Measurements from ENCODE around the gene WDR37.
"Not testable (repeated sequence)": the region's sequence is repeated elsewhere in the genome, so short reads cannot be mapped to it uniquely, and the experiment has no call there.

WDR37 gene

GRCh38 chr10:1118318-1118717 is 62.1 kb downstream of the WDR37 start:
- H3K4me1 ChIP-seq (ENCODE audit: control insufficient read depth in 2 of 2, insufficient read depth in 1 of 2, low read depth in 1 of 2, low read length in 2 of 2); H3K27me3 ChIP-seq (ENCODE audit: control insufficient read depth in 3 of 3, insufficient read depth in 3 of 3, low read depth in 1 of 3, low read length in 3 of 3); H2BK12ac ChIP-seq (ENCODE audit: low read length); H3K79me1 ChIP-seq (ENCODE audit: low read depth, low read length); H3K4me3 ChIP-seq (ENCODE audit: low read length in 2 of 2); H2BK5ac ChIP-seq (ENCODE audit: low read length); H2AFZ ChIP-seq (ENCODE audit: low read length); H3K27ac ChIP-seq (replicated peaks; ENCODE audit: low read length); H4K8ac ChIP-seq (ENCODE audit: low read depth, low read length); H3K9me3 ChIP-seq (replicated peaks in 1 of 2; ENCODE audit: control insufficient read depth in 2 of 2, insufficient read depth in 1 of 2, low read depth in 1 of 2, low read length in 2 of 2); H3K18ac ChIP-seq (ENCODE audit: low read length); DNase-seq (ENCODE audit: low spot score); H3K4ac ChIP-seq (ENCODE audit: low read length); H3K9ac ChIP-seq (ENCODE audit: low read depth, low read length, poor library complexity); H3K23ac ChIP-seq (ENCODE audit: low read depth, low read length, poor library complexity); H3K14ac ChIP-seq (ENCODE audit: low read length); H2AK5ac ChIP-seq (ENCODE audit: low read depth, low read length); H2BK15ac ChIP-seq (ENCODE audit: low read length); H4K91ac ChIP-seq (ENCODE audit: low read depth, low read length, poor library complexity); H2BK120ac ChIP-seq (ENCODE audit: low read depth, low read length); H3K4me2 ChIP-seq (ENCODE audit: insufficient read depth, low read length, poor library complexity, severe bottlenecking): not testable (repeated sequence)
- H3K36me3 ChIP-seq (replicated peaks in 1 of 2; ENCODE audit: control insufficient read depth in 2 of 2, insufficient read depth in 2 of 2, low read length in 2 of 2), result peaks cover 13 to 89% of the 10 kb centered on the region in 2 donors
- no CpG with 5 or more reads among the region's 6 CpGs for WGBS, 2 donors (ENCODE audit: extremely low coverage in 2 of 2, insufficient read length in 2 of 2, insufficient replicate concordance in 1 of 2)

DNA sequence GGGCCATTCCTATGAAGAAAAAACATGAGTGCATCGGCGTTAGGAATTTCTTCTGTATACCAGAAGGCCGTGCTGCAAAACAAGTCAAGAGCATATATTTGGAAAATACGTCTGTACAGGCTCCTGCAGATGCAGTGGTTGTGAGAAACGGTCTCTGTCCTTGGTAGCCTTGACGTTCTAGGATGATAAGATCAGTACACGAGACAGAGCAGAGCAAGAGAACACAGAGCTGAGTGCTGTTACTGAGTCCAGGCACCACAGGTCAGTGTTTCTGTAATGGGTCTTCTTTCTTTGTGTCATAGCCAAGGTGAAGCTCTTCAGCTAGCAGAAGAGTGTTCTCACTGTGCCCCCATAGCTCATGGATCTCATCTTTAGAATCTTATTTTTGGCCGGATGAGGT is 62.8 kb downstream of the WDR37 start:
- Histone ChIP-seq H3K36me3 (replicated peaks in 1 of 2; ENCODE audit: control insufficient read depth in 2 of 2, insufficient read depth in 2 of 2, low read length in 2 of 2) (peaks cover 14 to 92% of the 10 kb centered on the region in 2 donors), H2AK5ac (ENCODE audit: low read depth, low read length) (no peak overlapping the region)

DNA sequence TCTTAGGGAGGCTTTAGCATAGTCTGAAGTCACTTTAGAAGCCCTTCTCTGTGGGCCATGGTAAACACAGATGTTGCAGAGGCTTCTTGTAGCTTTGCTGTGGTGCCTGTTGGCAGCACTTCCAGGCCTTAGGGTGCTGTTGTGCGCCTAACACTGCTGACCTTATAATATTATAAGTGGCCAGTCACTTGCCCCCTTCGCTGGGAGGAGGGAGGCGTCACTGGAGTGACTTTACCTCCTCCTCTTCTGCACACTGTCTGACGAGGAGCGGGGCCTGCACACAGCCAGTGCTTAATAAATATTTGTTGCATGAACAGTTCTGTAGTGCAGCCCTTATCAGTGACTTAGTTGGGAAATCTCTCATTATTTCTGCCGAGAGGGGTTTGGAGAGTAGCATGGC is 63.3 kb downstream of the WDR37 start:
- Histone ChIP-seq H3K27ac (replicated peaks; ENCODE audit: low read length) (no peak overlapping the region), H3K4me2 (ENCODE audit: insufficient read depth, low read length, poor library complexity, severe bottlenecking) (no peak overlapping the region), H3K36me3 (replicated peaks in 1 of 2; ENCODE audit: control insufficient read depth in 2 of 2, insufficient read depth in 2 of 2, low read length in 2 of 2) (peaks cover 16 to 93% of the 10 kb centered on the region in 2 donors), H2BK15ac (ENCODE audit: low read length) (no peak overlapping the region), H3K27me3 (ENCODE audit: control insufficient read depth in 3 of 3, insufficient read depth in 3 of 3, low read depth in 1 of 3, low read length in 3 of 3) (no peaks in the 10 kb centered on the region), H3K4me3 (ENCODE audit: low read length in 2 of 2) (no peak overlapping the region), H3K23ac (ENCODE audit: low read depth, low read length, poor library complexity) (no peak overlapping the region), H3K4ac (ENCODE audit: low read length) (no peak overlapping the region), H2AFZ (ENCODE audit: low read length) (no peak overlapping the region), H3K14ac (ENCODE audit: low read length) (no peak overlapping the region), H3K9ac (ENCODE audit: low read depth, low read length, poor library complexity) (no peak overlapping the region), H3K4me1 (ENCODE audit: control insufficient read depth in 2 of 2, insufficient read depth in 1 of 2, low read depth in 1 of 2, low read length in 2 of 2) (peaks cover 0 to 4% of the 10 kb centered on the region in 2 donors), H3K9me3 (replicated peaks in 1 of 2; ENCODE audit: control insufficient read depth in 2 of 2, insufficient read depth in 1 of 2, low read depth in 1 of 2, low read length in 2 of 2) (peaks cover 0 to 2% of the 10 kb centered on the region in 2 donors), H2BK12ac (ENCODE audit: low read length) (no peak overlapping the region), H2AK5ac (ENCODE audit: low read depth, low read length) (no peak overlapping the region), H3K79me1 (ENCODE audit: low read depth, low read length) (peaks cover 2% of the 10 kb centered on the region), H4K8ac (ENCODE audit: low read depth, low read length) (no peak overlapping the region), H4K91ac (ENCODE audit: low read depth, low read length, poor library complexity) (no peak overlapping the region), H2BK120ac (ENCODE audit: low read depth, low read length) (no peak overlapping the region), H2BK5ac (ENCODE audit: low read length) (no peak overlapping the region), H3K18ac (ENCODE audit: low read length) (no peak overlapping the region)
- WGBS, 2 donors (ENCODE audit: extremely low coverage in 2 of 2, insufficient read length in 2 of 2, insufficient replicate concordance in 1 of 2), result no CpG with 5 or more reads among the region's 6 CpGs
- no peak for DNase-seq (ENCODE audit: low spot score)

More for the DNA sequence above, 62.8 kb downstream of the WDR37 start:
- no peak overlapping the region for H2BK120ac ChIP-seq (ENCODE audit: low read depth, low read length)
- no peak overlapping the region for H3K4me2 ChIP-seq (ENCODE audit: insufficient read depth, low read length, poor library complexity, severe bottlenecking)
- H3K9me3 ChIP-seq (replicated peaks in 1 of 2; ENCODE audit: control insufficient read depth in 2 of 2, insufficient read depth in 1 of 2, low read depth in 1 of 2, low read length in 2 of 2), result peaks cover 0 to under 1% of the 10 kb centered on the region in 2 donors
- H3K79me1 ChIP-seq (ENCODE audit: low read depth, low read length), result peaks cover 1% of the 10 kb centered on the region
- DNase-seq (ENCODE audit: low spot score), result no peak
- no peak overlapping the region for H3K23ac ChIP-seq (ENCODE audit: low read depth, low read length, poor library complexity)
- WGBS, 2 donors (ENCODE audit: extremely low coverage in 2 of 2, insufficient read length in 2 of 2, insufficient replicate concordance in 1 of 2), result no CpG with 5 or more reads among the region's 8 CpGs
- H2AFZ ChIP-seq (ENCODE audit: low read length), result no peak overlapping the region
- H3K4ac ChIP-seq (ENCODE audit: low read length), result no peak overlapping the region
- H3K27me3 ChIP-seq (ENCODE audit: control insufficient read depth in 3 of 3, insufficient read depth in 3 of 3, low read depth in 1 of 3, low read length in 3 of 3), result no peaks in the 10 kb centered on the region
- H2BK5ac ChIP-seq (ENCODE audit: low read length), result no peak overlapping the region
- H4K8ac ChIP-seq (ENCODE audit: low read depth, low read length), result no peak overlapping the region
- H3K14ac ChIP-seq (ENCODE audit: low read length), result no peak overlapping the region
- H2BK12ac ChIP-seq (ENCODE audit: low read length), result no peak overlapping the region
- no peak overlapping the region for H3K18ac ChIP-seq (ENCODE audit: low read length)
- H3K4me1 ChIP-seq (ENCODE audit: control insufficient read depth in 2 of 2, insufficient read depth in 1 of 2, low read depth in 1 of 2, low read length in 2 of 2), result peaks cover 0 to 4% of the 10 kb centered on the region in 2 donors
- no peak overlapping the region for H3K27ac ChIP-seq (replicated peaks; ENCODE audit: low read length)
- no peak overlapping the region for H3K9ac ChIP-seq (ENCODE audit: low read depth, low read length, poor library complexity)
- no peak overlapping the region for H3K4me3 ChIP-seq (ENCODE audit: low read length in 2 of 2)
- H4K91ac ChIP-seq (ENCODE audit: low read depth, low read length, poor library complexity), result no peak overlapping the region
- H2BK15ac ChIP-seq (ENCODE audit: low read length), result no peak overlapping the region

- Histone ChIP-seq H3K4me1 (ENCODE audit: control insufficient read depth in 2 of 2, insufficient read depth in 1 of 2, low read depth in 1 of 2, low read length in 2 of 2) (peaks cover 0 to 2% of the 10 kb centered on the region in 2 donors), H3K4ac (ENCODE audit: low read length) (no peak overlapping the region), H3K9ac (ENCODE audit: low read depth, low read length, poor library complexity) (no peak overlapping the region), H3K14ac (ENCODE audit: low read length) (no peak overlapping the region), H4K8ac (ENCODE audit: low read depth, low read length) (no peak overlapping the region), H3K4me2 (ENCODE audit: insufficient read depth, low read length, poor library complexity, severe bottlenecking) (no peak overlapping the region), H4K91ac (ENCODE audit: low read depth, low read length, poor library complexity) (no peak overlapping the region), H2BK12ac (ENCODE audit: low read length) (no peak overlapping the region), H2AK5ac (ENCODE audit: low read depth, low read length) (no peak overlapping the region), H3K36me3 (replicated peaks in 1 of 2; ENCODE audit: control insufficient read depth in 2 of 2, insufficient read depth in 2 of 2, low read length in 2 of 2) (peaks cover 18 to 93% of the 10 kb centered on the region in 2 donors), H2BK15ac (ENCODE audit: low read length) (no peak overlapping the region), H3K27me3 (ENCODE audit: control insufficient read depth in 3 of 3, insufficient read depth in 3 of 3, low read depth in 1 of 3, low read length in 3 of 3) (no peaks in the 10 kb centered on the region), H3K27ac (replicated peaks; ENCODE audit: low read length) (no peak overlapping the region), H2BK120ac (ENCODE audit: low read depth, low read length) (no peak overlapping the region), H3K9me3 (replicated peaks in 1 of 2; ENCODE audit: control insufficient read depth in 2 of 2, insufficient read depth in 1 of 2, low read depth in 1 of 2, low read length in 2 of 2) (peaks cover 0 to 2% of the 10 kb centered on the region in 2 donors), H2AFZ (ENCODE audit: low read length) (no peak overlapping the region), H3K23ac (ENCODE audit: low read depth, low read length, poor library complexity) (no peak overlapping the region), H3K4me3 (ENCODE audit: low read length in 2 of 2) (no peak overlapping the region), H2BK5ac (ENCODE audit: low read length) (no peak overlapping the region), H3K18ac (ENCODE audit: low read length) (no peak overlapping the region), H3K79me1 (ENCODE audit: low read depth, low read length) (peaks cover 2% of the 10 kb centered on the region)
- no peak for DNase-seq (ENCODE audit: low spot score)
- no CpG with 5 or more reads among the region's 12 CpGs for WGBS, 2 donors (ENCODE audit: extremely low coverage in 2 of 2, insufficient read length in 2 of 2, insufficient replicate concordance in 1 of 2)
These were observed 64.1 kb downstream of the WDR37 start for GRCh38 chr10:1120306-1120705.
